Fibroblast of skin of left biceps (primary cell): ENCODE results near the gene ZNF568.
A peak's percentile ranks its signal among the peaks of the same experiment; 100 is the strongest.

ENCODE experiments used
- DNase-seq, 2 experiments: peaks; one replicate each; pipeline ENCODE4 v3.0.0-alpha.2; 2013; ENCODE audit warnings: low read depth in 2 of 2

The ZNF568 gene

DNA sequence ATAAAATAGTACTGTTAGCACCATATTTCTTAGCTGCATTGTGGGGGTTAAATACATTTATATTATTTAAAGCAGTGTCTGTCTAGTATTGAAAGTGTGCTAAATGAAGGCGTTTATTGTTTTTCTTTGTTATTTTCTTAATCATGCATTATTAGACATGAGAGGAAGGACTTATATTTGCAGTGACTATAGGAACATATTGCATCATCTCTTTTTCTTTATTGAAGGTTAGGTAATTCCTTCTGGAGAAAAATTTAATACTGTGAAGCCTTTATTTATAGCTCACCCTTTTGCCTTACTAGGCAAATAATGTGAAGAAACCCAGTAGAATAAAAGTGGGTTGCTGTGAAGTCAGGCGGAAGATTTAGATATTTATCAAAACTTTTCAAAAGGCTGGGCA lies 83.2 kb downstream of the ZNF568 start:
- DNase-seq: no peak

DNA sequence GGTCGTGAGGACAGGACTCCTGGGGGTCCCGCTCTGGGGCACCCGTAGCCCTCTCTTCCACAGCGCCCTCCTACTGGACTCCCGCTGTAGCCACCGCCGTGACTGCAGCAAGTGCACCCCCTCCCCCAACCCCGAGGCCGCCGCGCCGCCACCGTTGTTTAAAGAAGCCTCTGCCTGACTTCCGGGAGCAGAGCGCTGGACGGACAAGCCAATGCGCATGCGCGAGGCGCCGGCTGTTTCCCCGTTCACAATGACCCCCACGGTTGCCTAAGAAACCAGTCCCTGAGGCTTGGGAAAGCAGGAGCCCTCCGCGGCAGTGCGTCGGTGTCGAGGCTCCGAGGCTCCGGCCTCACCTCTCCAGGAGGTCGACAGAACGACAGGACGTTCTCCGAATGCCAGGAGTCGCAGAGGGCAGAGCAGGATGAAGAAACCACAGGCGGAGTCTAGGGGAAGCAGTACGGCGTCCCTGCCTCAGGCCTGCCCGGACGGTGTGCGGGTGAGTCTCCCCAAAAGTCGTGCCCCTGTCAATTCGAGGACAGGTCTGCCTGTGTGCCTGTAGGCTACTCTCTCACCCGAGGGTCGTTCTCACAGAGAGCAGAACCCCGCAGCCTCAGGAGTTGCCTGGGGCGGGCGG lies 91.6 kb downstream of the ZNF568 start:
- DNase-seq: peak; percentile 3 to 11

DNA sequence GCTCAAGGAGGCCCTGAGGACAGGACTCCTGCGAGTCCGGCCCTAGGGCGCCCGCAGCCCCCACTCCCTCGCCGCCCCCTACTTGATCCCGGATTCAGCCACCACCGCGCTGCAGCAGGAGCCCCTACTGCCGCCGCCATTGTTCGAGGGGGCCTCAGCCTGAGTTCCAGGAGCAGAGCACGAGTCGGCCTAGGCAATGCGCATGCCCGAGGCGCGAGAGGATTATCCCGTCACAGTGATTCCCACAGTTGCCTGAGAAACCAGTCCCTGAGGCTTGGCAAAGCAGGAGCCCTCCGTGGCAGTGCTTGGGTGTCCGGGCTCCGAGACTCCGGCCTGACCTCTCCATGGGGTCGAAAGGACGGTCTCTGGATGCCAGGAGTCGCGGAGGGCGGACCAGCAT lies 93.7 kb downstream of the ZNF568 start:
- DNase-seq: no peak

DNA sequence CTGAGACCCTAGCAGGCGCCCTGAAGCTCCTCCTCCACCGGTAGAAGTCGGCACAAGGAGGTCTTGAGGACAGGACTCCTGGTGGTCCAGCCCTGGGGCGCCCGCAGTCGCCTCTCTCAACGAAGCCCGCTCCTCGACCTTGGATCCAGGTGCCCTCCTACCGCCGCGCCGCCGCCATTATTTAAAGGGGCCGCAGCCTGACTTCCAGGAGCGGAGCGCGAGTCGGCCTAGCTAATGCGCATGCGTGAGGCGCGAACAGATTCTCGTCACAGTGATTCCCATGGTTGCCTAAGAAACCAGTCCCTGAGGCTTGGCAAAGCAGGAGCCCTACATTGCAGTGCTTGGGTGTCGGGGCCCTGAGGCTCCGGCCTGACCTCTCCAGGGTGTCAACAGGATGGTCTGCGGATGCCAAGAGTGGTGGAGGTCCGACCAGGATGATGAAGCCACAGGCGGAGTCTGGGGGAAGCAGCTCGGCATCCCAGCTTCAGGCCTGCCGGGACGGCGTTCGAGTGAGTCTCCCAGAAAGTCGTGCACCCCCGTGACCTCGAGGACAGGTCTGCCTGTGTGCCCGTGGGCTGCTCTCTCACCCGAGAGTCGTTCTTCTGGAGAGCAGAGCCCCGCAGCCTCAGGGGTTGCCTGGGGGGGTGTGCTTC lies 96.1 kb downstream of the ZNF568 start:
- no peak for DNase-seq

GRCh38 chr19:37014456-37014855 lies 98.3 kb downstream of the ZNF568 start:
- DNase-seq: no peak

DNA sequence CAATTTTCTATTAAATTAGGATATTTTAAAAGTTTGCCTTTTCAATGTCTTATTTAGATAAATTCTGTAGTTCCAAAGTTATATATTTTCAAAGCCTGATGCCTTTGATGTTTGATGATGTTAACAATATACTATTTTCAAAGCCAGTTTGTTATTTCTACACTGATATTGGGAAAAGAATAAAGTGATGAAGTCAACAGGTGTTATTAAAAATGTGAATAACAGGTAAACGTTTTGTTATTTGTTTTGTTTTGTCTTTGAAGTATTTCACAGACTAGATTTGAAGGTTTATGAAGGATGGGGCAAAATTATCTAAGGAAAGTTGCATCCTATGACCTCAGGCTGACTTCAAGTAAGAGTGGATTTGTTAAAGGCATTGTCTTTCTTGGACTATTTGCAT lies 129.0 kb downstream of the ZNF568 start:
- DNase-seq: no peak
